GM21447 (cell line): Measurements from ENCODE around the gene SRC.

ENCODE experiments used
- ATAC-seq: cut with Tn5 transposase; IDR thresholded peaks from one replicate; pipeline ENCODE4 v1.9.1; 2021; ENCODE audit not compliant: unreplicated experiment

Gene SRC

GRCh38 chr20:37345339-37346235 lies at the start of gene SRC:
TSS of gene SRC (plus strand) at chr20:37346140. CDS start at chr20:37384154, 38,014 bp downstream.
- ATAC-seq = peak; percentile 49

GRCh38 chr20:37296371-37296770 lies 49.6 kb upstream of the SRC start:
- ATAC-seq = no peak

GRCh38 chr20:37297066-37297736 lies 48.7 kb upstream of the SRC start:
- no peak for ATAC-seq

GRCh38 chr20:37298190-37298939 lies 47.6 kb upstream of the SRC start:
- peak; percentile 66 for ATAC-seq

GRCh38 chr20:37299718-37300528 lies 46.0 kb upstream of the SRC start:
- no peak for ATAC-seq

GRCh38 chr20:37301120-37301519 lies 44.8 kb upstream of the SRC start:
- ATAC-seq = no peak

GRCh38 chr20:37301558-37301957 lies 44.4 kb upstream of the SRC start:
- ATAC-seq = no peak

- ATAC-seq = no peak
Measured at GRCh38 chr20:37302981-37303380, 43.0 kb upstream of the SRC start.

- ATAC-seq = no peak
Measured at GRCh38 chr20:37303637-37304036, 42.3 kb upstream of the SRC start.

- ATAC-seq = no peak
Measured at GRCh38 chr20:37305079-37305478, 40.9 kb upstream of the SRC start.

GRCh38 chr20:37305839-37306238 lies 40.1 kb upstream of the SRC start:
- ATAC-seq = no peak

- ATAC-seq = peak; percentile 87
Measured at GRCh38 chr20:37308086-37309050, 37.6 kb upstream of the SRC start.

GRCh38 chr20:37309290-37309689 lies 36.6 kb upstream of the SRC start:
- no peak for ATAC-seq

GRCh38 chr20:37309936-37310590 lies 35.9 kb upstream of the SRC start:
- no peak for ATAC-seq

- no peak for ATAC-seq
Measured at GRCh38 chr20:37310951-37311350, 35.0 kb upstream of the SRC start.

- ATAC-seq = no peak
Measured at GRCh38 chr20:37311710-37312355, 34.1 kb upstream of the SRC start.

GRCh38 chr20:37313546-37314091 lies 32.3 kb upstream of the SRC start:
- ATAC-seq = no peak

GRCh38 chr20:37314099-37314498 lies 31.8 kb upstream of the SRC start:
- ATAC-seq = no peak
